ENCODE measurements around the gene RPL22.
A peak's percentile ranks its signal among the peaks of the same experiment; 100 is the strongest.

The RPL22 gene

GRCh38 chr1:6151291-6151822, 48.0 kb downstream of the RPL22 start:
- DNase-seq: no peak

GRCh38 chr1:6150006-6150938, 49.1 kb downstream of the RPL22 start:
- no peak for DNase-seq

GRCh38 chr1:6149597-6149996, 49.8 kb downstream of the RPL22 start:
- DNase-seq: no peak

- peak; percentile 81 to 84 for DNase-seq
Measured at GRCh38 chr1:6148497-6149241, 50.7 kb downstream of the RPL22 start.

- no peak for DNase-seq
Measured at GRCh38 chr1:6145864-6146410, 53.5 kb downstream of the RPL22 start.

GRCh38 chr1:6145396-6145750, 54.0 kb downstream of the RPL22 start:
- DNase-seq: no peak

- no peak for DNase-seq
Measured at GRCh38 chr1:6144647-6145395, 54.6 kb downstream of the RPL22 start.

- DNase-seq: no peak
Measured at GRCh38 chr1:6144175-6144574, 55.2 kb downstream of the RPL22 start.

GRCh38 chr1:6143395-6143794, 56.0 kb downstream of the RPL22 start:
- DNase-seq: no peak

- no peak for DNase-seq
Measured at GRCh38 chr1:6142734-6143133, 56.7 kb downstream of the RPL22 start.

- no peak for DNase-seq
Measured at GRCh38 chr1:6142036-6142621, 57.3 kb downstream of the RPL22 start.

GRCh38 chr1:6141592-6141991, 57.8 kb downstream of the RPL22 start:
- DNase-seq: peak; percentile 42 to 55

GRCh38 chr1:6140413-6140812, 59.0 kb downstream of the RPL22 start:
- DNase-seq: no peak

- no peak for DNase-seq
Measured at GRCh38 chr1:6137758-6138157, 61.6 kb downstream of the RPL22 start.

GRCh38 chr1:6136516-6137220, 62.7 kb downstream of the RPL22 start:
- no peak for DNase-seq

Measured in activated T-cell treated with anti-CD3 and anti-CD28 coated beads, Interleukin-2, amount 50 U/mL, for 48 hours (primary cell).